Stomach (tissue), 9 donors: ENCODE measurements around the gene LRP3. TPM values are rescaled to one million over a fixed set of nuclear protein-coding genes. Genes with fewer than 3 reads are reported as not detected.

ENCODE experiments used
- DNase-seq, 2 donors: peaks; one replicate each; pipeline versions ENCODE4 v3.0.0 to v3.0.0-alpha.2; 2013 to 2019
- H3K27ac ChIP-seq, 5 donors: fragments of 200-600 bp in 4 of 5; sonication (generic) in 4 of 5; one replicate each; pipeline ENCODE4 v1.5.1; 2013 to 2019; ENCODE audit warnings: mild to moderate bottlenecking in 1 of 5, moderate library complexity in 1 of 5
- H3K27me3 ChIP-seq, 3 donors: fragments of 200-600 bp; sonication (generic); one replicate each; pipeline ENCODE4 v1.5.1; 2017 to 2019; ENCODE audit warnings: mixed run types in 1 of 3
- H3K36me3 ChIP-seq, 4 donors: fragments of 200-600 bp; sonication (generic); 1 replicate in 3 of 4; 2 replicates in 1 of 4; pipeline ENCODE4 v1.5.1; 2016 to 2019
- H3K4me1 ChIP-seq, 4 donors: fragments of 200-600 bp; sonication (generic); one replicate each; pipeline ENCODE4 v1.5.1; 2016 to 2019
- H3K4me3 ChIP-seq, 4 donors: fragments of 200-600 bp; sonication (generic) in 3 of 4; one replicate each; pipeline ENCODE4 v1.5.1; 2016 to 2019; ENCODE audit warnings: mild to moderate bottlenecking in 1 of 4
- H3K9me3 ChIP-seq, 4 donors: fragments of 200-600 bp; sonication (generic); one replicate each; pipeline ENCODE4 v1.5.1; 2016 to 2019
- CTCF ChIP-seq, 7 experiments: fragments of 450-650 bp in 4 of 7; fragments of 200-600 bp in 3 of 7; sonication (generic) in 3 of 7; IDR thresholded peaks; one replicate each; pipeline ENCODE4 v1.5.1; 2016 to 2019; ENCODE audit warnings: antibody characterized with exemption in 7 of 7, control low read depth in 2 of 7, mild to moderate bottlenecking in 1 of 7
- EP300 ChIP-seq: sonication (generic); formaldehyde crosslinking; IDR thresholded peaks from one replicate; pipeline ENCODE4 v1.6.1; 2017; ENCODE audit warnings: antibody characterized with exemption
- POLR2A ChIP-seq, 4 donors: fragments of 450-650 bp; IDR thresholded peaks; one replicate each; pipeline ENCODE4 v1.6.1; 2016; ENCODE audit warnings: antibody characterized with exemption in 4 of 4, control low read depth in 2 of 4, mild to moderate bottlenecking in 1 of 4, moderate library complexity in 1 of 4
- POLR2AphosphoS5 ChIP-seq, 3 donors: sonication (generic); formaldehyde crosslinking; IDR thresholded peaks; one replicate each; pipeline ENCODE4 v1.6.1; 2016; ENCODE audit warnings: antibody characterized with exemption in 3 of 3
- WGBS, 5 donors: extraction: QIAGEN DNeasy Blood & Tissue Kit in 3 of 5; methylation state at CpG; one replicate each; pipeline versions ENCODE4 v1.1.5 to v1.1.7; 2013 to 2018; 5-methylcytosine and 5-hydroxymethylcytosine counted together
- intact Hi-C: fragments of 100-400 bp; cut with DNase I; formaldehyde crosslinking; loops from one replicate; pipeline ENCODE4 v1.15.1; 2023; ENCODE audit warnings: low total_unique reads
- polyA plus RNA-seq, 3 donors: library from polyadenylated mRNA; stranded (reverse); fragments of 200-250 nt; gene quantifications; one replicate each; pipeline ENCODE4 v1.2.3, GENCODE V29; 2013
- total RNA-seq, 5 donors: library from RNA; depleted of rRNA; stranded (reverse); fragments of >200 nt; gene quantifications; one replicate each; pipeline versions ENCODE4 v1.1.0 to v1.2.3, GENCODE V29; 2014 to 2016
- donor health status: healthy with polysubstance abuse.
- donor health status: Bipolar disorder and iron deficiency.
- donor health status: healthy.

LRP3 gene
- total and polyA plus RNA-seq, 8 donors, result 7.5 to 26.6 (median 12.8) TPM

- Histone ChIP-seq H3K27me3 (peaks cover 3 to 64% (median 30%) of the 10 kb centered on the region in 3 donors), H3K4me1 (peaks cover 8 to 25% (median 23%) of the 10 kb centered on the region in 4 donors), H3K9me3 (peaks cover 9 to 31% (median 29%) of the 10 kb centered on the region in 4 donors), H3K4me3 (no peak overlapping the region), H3K27ac (no peak overlapping the region), H3K36me3 (no peaks in the 10 kb centered on the region)
- 57 to 72% (median 67%) methylated on average over 5 of the region's 5 CpGs for WGBS, 5 donors
- intact Hi-C loops, result no loop called here
- DNase-seq, result no peak
- no peak for TF ChIP-seq POLR2A (IDR thresholded peaks at IDR 0.05)
- no peak for TF ChIP-seq POLR2AphosphoS5 (IDR thresholded peaks at IDR 0.05)
- no peak for TF ChIP-seq EP300
- TF ChIP-seq CTCF (IDR thresholded peaks at IDR 0.05), result no peak
Measured at GRCh38 chr19:33229962-33230361, 35.8 kb downstream of the LRP3 start.

GRCh38 chr19:33231511-33231910 is 37.4 kb downstream of the LRP3 start:
- 68 to 88% (median 77%) methylated on average over 5 of the region's 5 CpGs for WGBS, 5 donors
- H3K27ac ChIP-seq, result no peak overlapping the region
- no peak for DNase-seq

GRCh38 chr19:33232656-33233055 is 38.5 kb downstream of the LRP3 start:
- Histone ChIP-seq H3K4me3 (no peak overlapping the region), H3K4me1 (peaks cover 0 to 9% (median 8%) of the 10 kb centered on the region in 4 donors), H3K9me3 (peaks cover 3 to 22% (median 18%) of the 10 kb centered on the region in 4 donors), H3K27me3 (peaks cover 0 to 46% (median 4%) of the 10 kb centered on the region in 3 donors), H3K36me3 (no peaks in the 10 kb centered on the region), H3K27ac (no peak overlapping the region)
- intact Hi-C loops, result no loop called here
- DNase-seq, result no peak
- TF ChIP-seq POLR2A (IDR thresholded peaks at IDR 0.05) (no peak), EP300 (no peak), POLR2AphosphoS5 (IDR thresholded peaks at IDR 0.05) (no peak), CTCF (IDR thresholded peaks at IDR 0.05) (no peak)
- WGBS, 5 donors, result 52 to 71% (median 57%) methylated on average over 6 to 12 of the region's 12 CpGs

More at GRCh38 chr19:33231511-33231910, 37.4 kb downstream of the LRP3 start:
- Histone ChIP-seq H3K36me3 (no peaks in the 10 kb centered on the region), H3K27me3 (peaks cover 3 to 57% (median 15%) of the 10 kb centered on the region in 3 donors), H3K9me3 (peaks cover 9 to 31% (median 29%) of the 10 kb centered on the region in 4 donors), H3K4me1 (peaks cover 0 to 18% (median 15%) of the 10 kb centered on the region in 4 donors), H3K4me3 (no peak overlapping the region)
- intact Hi-C loops, result no loop called here
- TF ChIP-seq POLR2A (IDR thresholded peaks at IDR 0.05), result no peak
- peak in 1 of 3 donors; percentile 10 for TF ChIP-seq POLR2AphosphoS5 (IDR thresholded peaks at IDR 0.05)

- intact Hi-C loops, result no loop called here
Measured at GRCh38 chr19:33233056-33233873, 39.1 kb downstream of the LRP3 start.

More at GRCh38 chr19:33233056-33233873, 39.1 kb downstream of the LRP3 start:
- Histone ChIP-seq H3K9me3 (peaks cover 0 to 16% (median 13%) of the 10 kb centered on the region in 4 donors), H3K4me1 (peaks cover 0 to 9% (median 8%) of the 10 kb centered on the region in 4 donors), H3K4me3 (no peak overlapping the region), H3K27ac (no peak overlapping the region), H3K27me3 (peaks cover 0 to 40% (median 4%) of the 10 kb centered on the region in 3 donors), H3K36me3 (no peaks in the 10 kb centered on the region)
- WGBS, 5 donors, result 92 to 94% (median 93%) methylated on average over 9 of the region's 9 CpGs
- TF ChIP-seq EP300, result no peak
- peak in 1 of 7 experiments; percentile 1 for TF ChIP-seq CTCF (IDR thresholded peaks at IDR 0.05)
- no peak for DNase-seq
